MM.1S (cell line): Measurements from ENCODE around the gene METAP1D.

Experiments used
- EZH2 ChIP-seq: fragments of 300-600 bp; sonication (generic); optimal IDR thresholded peaks from 2 replicates; pipeline ENCODE3; 2017; ENCODE audit warnings: low read depth, mild to moderate bottlenecking, antibody characterized with exemption, low read length, mixed read lengths
- TF ChIP-seq, protein P1 (sequence below): fragments of 300-600 bp; sonication (generic); IDR thresholded peaks from 2 replicates; pipeline ENCODE4 v1.5.1; 2016; ENCODE audit warnings: antibody characterized with exemption, low read length, mixed read lengths

DNA sequence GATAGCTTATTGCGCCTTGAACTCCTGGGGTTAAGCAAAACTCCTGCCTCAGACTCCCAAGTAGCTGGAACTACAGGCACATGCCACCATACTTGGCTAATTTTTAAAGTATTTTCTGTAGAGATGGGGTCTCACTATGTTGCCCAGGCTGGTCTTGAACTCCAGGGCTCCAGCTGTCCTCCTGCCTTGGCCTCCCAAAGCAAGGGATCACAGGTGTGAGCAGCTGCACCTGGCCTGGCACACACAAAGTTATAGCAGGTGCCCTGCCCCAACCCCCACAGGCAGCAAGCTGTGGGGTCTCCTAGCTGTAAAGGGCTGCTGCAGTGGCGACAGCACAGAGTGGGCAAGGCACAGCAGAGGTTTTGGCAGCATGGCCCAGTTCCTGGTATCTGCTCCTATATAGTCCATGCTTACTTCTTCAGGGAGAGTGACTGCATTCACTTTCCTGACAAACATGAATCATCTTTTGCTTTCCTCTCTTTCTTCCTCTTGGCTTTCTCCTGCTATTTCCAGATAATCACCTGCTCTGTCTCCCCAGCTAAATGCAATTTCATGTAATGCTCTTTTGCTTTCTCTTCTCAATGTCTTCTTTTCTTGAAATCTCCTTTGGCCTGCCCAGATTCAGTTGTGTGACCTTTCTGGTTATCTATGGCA is 27.3 kb upstream of the METAP1D start:
- TF ChIP-seq EZH2, result no peak
- TF ChIP-seq, protein P1, sequence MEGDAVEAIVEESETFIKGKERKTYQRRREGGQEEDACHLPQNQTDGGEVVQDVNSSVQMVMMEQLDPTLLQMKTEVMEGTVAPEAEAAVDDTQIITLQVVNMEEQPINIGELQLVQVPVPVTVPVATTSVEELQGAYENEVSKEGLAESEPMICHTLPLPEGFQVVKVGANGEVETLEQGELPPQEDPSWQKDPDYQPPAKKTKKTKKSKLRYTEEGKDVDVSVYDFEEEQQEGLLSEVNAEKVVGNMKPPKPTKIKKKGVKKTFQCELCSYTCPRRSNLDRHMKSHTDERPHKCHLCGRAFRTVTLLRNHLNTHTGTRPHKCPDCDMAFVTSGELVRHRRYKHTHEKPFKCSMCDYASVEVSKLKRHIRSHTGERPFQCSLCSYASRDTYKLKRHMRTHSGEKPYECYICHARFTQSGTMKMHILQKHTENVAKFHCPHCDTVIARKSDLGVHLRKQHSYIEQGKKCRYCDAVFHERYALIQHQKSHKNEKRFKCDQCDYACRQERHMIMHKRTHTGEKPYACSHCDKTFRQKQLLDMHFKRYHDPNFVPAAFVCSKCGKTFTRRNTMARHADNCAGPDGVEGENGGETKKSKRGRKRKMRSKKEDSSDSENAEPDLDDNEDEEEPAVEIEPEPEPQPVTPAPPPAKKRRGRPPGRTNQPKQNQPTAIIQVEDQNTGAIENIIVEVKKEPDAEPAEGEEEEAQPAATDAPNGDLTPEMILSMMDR, result no peak
